Panc1 (cell line): ENCODE results near the gene ATG14.

Experiments
- CTCF ChIP-seq: fragments of 450-650 bp; IDR thresholded peaks from 2 replicates; pipeline ENCODE4 v1.5.1; 2017; ENCODE audit warnings: mild to moderate bottlenecking
- POLR2AphosphoS5 ChIP-seq: IDR thresholded peaks from 2 replicates; pipeline ENCODE4 v1.6.1; 2012; ENCODE audit warnings: mild to moderate bottlenecking, low read depth, low read length, moderate library complexity

- TF ChIP-seq POLR2AphosphoS5 = no peak
- TF ChIP-seq CTCF = no peak
These were observed 23.2 kb upstream of the ATG14 start for GRCh38 chr14:55434805-55435174.
